NCI-H2107 treated with DMSO at 0.1 percent for 48 hours (cell line): ENCODE measurements around the gene CDH8.
"Not testable (repeated sequence)": the region's sequence is repeated elsewhere in the genome, so short reads cannot be mapped to it uniquely, and the experiment has no call there.

Experiments used
- DNase-seq: peaks from one replicate; lab custom pipeline; 2025; ENCODE audit not compliant: unreplicated experiment; lab: John Stamatoyannopoulos, UW

CDH8 gene

GRCh38 chr16:61797296-61797795 lies 238.9 kb downstream of the CDH8 start:
- DNase-seq = no peak

GRCh38 chr16:61792194-61792909 lies 243.9 kb downstream of the CDH8 start:
- DNase-seq = no peak

DNA sequence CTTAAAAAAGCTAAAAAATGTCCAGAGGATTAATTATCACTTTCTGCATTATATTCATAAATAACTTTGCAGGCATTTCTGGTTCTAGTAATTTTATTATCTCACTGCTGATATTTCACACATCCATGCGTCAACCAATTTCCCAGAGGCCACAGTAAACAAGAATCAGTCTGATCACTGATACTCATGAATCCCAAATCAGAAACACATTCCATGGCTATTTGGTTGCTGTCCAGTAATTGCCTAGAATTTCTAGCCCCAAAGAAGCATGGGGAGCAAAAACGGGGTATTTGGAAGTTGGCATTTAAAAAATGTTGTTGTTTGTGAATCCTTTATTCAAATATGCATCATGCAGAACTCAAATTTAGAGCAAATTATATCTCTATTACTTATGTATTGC lies 244.8 kb downstream of the CDH8 start:
- DNase-seq = no peak

DNA sequence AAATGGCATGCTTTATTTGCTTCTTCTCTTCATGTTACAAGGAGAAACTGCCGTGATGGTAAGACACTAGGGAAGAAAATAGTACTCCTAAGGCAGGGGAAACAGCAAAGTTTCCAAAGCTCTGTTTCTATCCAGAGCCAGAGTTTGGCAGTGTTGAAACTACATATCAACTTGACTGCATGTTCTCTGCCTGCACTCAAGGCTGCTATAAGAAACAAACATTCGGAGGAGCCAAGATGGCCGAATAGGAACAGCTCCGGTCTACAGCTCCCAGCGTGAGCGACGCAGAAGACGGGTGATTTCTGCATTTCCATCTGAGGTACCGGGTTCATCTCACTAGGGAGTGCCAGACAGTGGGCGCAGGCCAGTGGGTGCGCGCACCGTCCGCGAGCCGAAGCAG lies 254.4 kb downstream of the CDH8 start:
- DNase-seq = not testable (repeated sequence)

- DNase-seq = no peak
Measured at GRCh38 chr16:61780161-61780560, 256.1 kb downstream of the CDH8 start.

DNA sequence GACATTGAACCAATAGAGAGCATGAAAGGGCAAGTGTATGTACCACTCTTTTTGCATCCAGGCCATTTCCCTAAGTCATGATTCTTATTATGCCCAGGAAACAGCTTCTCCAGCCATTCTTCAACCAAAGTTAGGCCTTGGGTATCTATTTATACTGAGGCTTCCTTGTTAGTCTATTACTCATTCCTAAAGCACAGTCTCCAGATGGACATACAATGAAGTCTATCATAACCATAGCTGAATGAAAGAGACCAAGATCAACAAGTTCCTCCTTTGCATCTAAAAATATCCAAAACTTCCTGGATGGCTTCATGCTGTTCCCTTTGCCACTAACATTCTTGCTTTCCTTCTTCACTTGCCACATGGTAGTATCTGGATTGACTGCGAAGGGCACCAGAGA lies 265.9 kb downstream of the CDH8 start:
- DNase-seq = no peak

DNA sequence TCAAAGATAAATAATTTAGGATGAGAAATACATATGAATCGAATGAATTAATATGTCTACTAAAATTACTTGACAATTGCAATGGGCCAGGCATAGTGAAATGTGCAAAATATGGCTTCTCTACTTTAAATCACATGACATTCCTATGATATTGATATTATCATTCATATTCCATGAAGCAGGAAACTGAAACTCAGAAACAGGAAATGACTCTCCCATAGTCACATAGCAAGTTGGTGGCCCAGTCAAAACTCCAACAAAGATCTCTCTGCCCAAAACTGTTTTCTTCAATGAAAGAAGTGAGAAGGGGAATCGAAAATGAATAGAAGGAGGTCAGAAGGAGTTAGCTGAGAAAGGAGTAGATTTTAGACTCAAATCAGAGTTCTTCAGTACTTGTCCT lies 272.2 kb downstream of the CDH8 start:
- DNase-seq = no peak

- DNase-seq = no peak
Measured at GRCh38 chr16:61763013-61763412, 273.2 kb downstream of the CDH8 start.

DNA sequence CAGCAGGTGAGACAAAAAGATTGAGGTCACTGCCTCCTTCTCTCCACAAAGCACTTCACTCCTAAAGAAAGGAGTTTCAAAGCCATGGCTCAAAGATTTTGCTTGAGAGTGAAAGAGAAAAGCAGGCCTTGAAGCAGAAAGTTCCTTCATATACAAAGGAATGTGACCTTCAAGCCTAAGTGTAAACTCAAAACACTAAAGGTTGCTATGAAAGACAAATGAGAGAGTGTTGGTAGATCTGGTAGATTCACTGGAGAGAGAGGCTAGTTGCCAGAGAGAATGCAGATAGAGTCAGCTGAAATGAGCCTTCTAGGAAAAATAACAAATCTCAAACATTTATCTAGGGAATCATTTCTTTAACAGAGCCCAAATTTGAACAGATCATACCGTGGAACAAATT lies 305.2 kb downstream of the CDH8 start:
- no peak for DNase-seq

DNA sequence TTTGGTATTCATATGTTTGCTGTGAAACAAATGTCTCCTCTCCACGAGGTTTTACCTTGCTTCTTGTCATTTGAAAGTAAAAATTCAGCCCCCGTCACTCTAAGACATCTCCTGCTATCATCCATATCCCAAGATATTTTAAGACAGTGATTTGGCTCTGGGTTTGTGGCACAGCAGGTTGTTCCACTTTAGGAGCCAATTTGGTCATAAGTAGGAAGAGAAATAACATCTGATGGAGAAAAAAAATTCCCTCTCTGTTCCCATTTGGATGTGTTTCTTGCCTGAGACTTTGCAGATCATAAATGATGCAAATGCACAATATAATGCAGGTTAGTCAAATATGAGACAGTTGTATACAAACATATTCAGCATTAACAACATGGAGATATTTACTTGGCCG lies 309.5 kb downstream of the CDH8 start:
- DNase-seq = no peak

DNA sequence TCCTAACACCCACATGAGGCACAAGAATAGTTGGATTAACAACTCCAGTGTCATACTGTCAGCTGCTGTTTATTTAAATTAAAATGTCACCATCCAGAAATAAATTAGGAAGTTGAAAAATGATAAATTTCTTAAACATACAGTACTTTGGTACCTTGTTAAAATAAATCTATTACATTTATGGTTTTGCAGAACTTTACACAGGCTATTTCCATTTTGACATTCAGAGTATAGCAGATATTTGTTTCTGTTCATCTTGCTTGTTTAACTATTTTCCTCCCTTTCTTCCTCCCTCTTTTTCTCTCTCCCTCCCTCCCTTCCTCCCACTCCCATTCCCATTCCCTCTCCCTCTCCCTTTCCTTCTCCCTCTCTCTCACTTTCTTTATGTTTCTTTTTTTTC lies 310.1 kb downstream of the CDH8 start:
- DNase-seq = no peak

DNA sequence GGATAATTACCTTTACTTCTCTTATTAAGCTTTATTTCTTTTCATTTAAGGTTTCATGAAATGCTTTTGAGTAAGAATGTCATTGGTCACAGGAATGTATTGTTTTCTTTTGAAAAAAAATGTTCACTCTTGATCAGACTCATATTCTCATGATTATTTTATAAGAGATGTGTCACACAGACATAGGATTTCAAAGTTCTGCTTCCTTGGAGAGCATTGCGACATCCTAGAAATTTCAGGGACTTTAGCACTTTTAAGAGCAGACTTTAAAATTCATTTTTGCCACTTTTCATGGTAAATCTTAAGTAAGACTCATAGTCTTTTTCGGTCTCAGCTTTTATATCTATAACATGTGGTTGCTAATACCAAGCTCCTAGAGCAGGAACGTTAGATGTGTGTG lies 314.7 kb downstream of the CDH8 start:
- DNase-seq = no peak

- DNase-seq = no peak
Measured at GRCh38 chr16:61715393-61715792, 320.8 kb downstream of the CDH8 start.

DNA sequence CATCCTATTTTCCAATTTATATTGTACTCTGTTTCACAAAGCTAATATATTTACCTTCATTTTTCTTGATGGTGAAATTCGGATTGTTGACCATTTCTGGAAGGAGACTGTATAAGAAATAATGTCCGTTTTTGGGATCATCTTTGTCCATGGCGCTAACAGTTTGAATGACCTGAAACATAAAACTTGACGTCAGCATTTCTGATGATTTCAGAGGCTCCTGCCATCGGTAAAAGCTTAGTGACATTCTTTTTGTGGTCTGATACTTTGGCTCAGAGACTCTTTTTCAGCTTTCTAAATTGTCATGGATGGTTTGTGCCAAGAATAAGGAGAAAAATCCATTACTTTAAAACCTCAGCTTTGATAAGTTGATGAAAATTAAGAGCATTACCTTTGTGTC lies 322.5 kb downstream of the CDH8 start:
- DNase-seq = no peak

- not testable (repeated sequence) for DNase-seq
Measured at GRCh38 chr16:61699640-61700039, 336.6 kb downstream of the CDH8 start.

DNA sequence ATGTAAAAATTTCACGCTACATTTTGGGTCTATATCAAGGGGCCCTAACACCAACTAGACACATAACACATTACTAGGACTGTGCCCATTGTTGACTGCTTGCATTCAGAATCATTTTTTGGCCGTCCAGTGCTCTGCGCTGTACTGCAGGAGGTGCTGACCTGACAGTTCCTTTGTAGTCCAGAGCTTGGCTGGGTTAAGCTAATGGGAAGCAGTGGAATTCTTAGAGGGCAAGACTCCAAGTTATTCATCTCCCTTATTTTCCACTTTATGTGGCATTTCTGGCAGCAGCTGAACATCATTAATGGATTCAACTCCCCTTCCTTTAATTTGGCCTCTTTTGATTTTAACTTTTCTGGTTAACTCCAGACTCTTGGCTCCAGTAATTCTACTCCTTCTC lies 351.7 kb downstream of the CDH8 start:
- no peak for DNase-seq

DNA sequence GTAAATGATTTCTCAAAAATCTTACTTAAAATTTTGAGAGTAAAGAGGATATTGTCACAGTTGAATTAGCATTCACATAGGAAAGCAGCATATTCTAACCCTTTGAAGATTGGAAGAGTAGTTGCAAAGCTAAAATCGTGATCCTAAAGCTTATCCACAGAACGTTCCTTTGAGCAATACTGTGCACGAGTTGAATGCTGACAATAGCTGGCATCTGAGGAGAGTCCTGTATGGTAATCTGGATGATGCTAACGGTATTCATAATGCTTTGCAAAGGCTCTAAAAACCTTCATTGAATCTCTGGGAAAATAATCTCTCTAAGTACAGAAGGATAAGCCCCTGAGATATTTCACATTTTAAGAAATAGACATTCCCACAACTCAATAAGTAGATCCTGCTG lies 354.6 kb downstream of the CDH8 start:
- DNase-seq = no peak

DNA sequence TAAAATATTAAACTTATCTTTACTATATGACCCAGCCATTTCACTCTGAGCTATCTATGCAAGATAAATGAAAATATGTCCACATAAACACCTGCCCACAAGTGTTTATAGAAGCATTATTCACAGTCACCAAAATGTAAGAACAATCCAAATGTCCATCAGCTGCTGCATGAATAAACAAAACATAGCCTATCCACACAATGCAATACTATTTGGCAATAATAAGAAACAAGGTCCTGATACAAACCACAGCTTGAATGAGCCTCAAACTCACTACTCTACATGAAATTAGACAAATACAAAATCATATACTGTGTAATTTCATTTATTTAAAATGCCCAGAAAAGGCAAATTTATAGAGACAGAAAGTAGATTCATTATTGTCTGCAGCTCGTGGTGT lies 355.1 kb downstream of the CDH8 start:
- DNase-seq = no peak

DNA sequence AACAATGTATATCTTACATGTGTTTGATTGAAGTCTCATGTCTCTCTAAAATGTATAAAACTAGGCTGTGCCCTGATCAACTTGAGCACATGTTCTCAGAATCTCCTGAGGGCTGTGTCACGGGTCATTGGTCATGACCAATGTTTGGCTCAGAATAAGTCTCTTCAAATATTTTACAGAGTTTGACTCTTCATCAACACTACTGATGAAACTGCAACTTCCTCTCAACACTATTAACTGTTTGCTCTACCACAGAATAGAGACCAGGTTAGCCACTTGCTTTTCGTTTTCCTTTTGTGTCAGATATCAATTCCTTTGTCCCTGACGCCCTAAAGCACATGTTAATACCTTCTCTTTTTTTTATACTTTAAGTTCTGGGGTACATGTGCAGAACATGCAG lies 358.1 kb downstream of the CDH8 start:
- DNase-seq = no peak

DNA sequence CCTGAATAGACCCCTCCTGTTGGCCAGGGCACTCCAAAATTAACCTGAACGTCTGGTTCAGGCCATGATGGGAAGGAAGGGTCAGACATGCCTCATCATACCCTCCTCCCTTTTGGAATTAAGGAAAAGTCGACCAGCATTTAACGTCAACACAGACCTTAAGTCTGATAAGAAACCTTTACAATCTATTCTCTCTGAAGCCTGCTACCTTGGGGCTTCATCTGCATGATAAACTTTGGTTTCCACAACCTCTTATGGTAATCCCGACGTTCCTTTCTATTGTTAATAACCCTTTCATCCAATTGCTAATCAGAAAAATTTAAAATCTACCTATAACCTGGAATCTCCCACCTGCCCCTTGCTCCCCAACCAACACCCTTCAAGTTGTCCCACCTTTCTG lies 358.5 kb downstream of the CDH8 start:
- DNase-seq = no peak

DNA sequence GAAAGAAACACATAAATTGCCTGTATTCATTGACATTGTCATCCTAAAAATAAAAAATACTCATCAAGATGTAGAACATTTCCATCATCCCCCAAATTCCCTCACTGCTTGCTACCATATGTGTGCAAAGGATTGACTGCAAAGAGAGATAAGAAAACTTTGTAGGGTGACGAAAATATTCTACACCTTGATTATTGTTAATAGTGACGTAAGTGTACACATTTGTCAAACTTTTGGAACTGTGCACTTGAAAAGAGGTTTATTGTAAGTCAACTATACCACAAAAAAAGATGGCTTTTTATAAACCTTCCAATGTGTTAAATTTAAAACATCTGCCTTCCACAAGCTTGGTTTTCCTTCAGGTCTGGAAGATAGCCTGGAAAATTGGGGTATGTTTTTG lies 359.5 kb downstream of the CDH8 start:
- DNase-seq = no peak

- DNase-seq = no peak
Measured at GRCh38 chr16:61671161-61671560, 365.1 kb downstream of the CDH8 start.

GRCh38 chr16:61665512-61665911 lies 370.7 kb downstream of the CDH8 start:
- DNase-seq = no peak
